NCI-H2029 (cell line): ENCODE results near the gene STIM2.

Experiments used
- DNase-seq: peaks from one replicate; lab custom pipeline; 2025; lab: John Stamatoyannopoulos, UW

The STIM2 gene

DNA sequence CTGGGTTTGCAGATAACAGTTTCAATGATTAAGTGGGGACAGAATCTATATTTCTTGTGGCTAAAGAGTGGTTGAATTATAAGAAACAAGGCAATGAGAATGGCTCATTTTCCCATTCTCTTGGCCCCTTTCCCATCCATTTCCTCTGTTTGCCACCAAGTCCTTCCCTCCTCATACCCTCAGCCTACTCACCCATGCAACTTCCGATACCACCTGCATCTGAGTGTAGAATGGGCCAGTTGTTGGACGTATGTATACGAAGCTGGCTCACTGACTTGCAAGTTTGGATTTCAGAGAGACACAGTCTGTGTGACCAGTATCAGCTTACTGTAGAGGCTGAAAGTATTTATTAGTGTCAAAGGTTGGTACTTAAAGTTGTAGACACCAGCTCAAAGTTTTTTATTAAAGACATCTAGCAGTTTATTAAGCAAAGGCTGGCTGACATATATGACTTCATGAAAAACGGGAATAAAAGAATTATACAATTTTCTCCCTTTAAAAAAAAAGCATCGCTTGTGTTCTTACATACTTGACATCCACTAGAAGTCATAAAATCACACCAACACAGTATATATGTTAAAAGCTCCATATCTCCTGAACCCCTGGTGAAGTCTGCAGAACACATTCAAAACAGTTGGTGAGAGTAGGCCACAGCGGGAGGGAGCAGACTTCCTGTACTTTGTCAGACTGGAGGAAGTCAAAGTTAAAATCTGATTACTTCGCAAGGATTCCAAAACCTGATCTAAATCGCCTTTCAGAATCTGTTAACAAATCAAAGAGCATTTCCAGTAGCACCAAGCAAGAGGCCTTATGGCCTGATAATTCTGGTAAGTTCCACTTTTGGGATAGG lies 22.4 kb upstream of the STIM2 start:
- no peak for DNase-seq

DNA sequence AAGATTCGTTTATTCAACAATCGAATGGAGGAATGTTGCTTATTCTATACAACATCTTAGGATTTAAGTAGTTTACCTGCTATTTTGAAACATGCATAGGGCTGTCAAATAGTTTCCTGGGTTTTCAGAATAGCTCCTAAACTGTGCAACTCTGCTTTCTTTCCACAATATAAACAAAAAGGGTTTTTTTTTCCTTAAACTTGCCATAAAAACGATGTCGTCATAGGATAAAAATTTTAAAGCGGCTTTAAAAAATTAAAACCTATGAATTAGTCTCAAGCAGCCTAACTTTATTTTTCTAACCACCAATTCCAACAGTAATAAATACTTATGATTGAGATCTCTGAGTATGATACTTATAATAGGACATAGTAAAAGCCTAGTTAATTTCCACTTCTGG lies 21.6 kb upstream of the STIM2 start:
- DNase-seq: no peak

DNA sequence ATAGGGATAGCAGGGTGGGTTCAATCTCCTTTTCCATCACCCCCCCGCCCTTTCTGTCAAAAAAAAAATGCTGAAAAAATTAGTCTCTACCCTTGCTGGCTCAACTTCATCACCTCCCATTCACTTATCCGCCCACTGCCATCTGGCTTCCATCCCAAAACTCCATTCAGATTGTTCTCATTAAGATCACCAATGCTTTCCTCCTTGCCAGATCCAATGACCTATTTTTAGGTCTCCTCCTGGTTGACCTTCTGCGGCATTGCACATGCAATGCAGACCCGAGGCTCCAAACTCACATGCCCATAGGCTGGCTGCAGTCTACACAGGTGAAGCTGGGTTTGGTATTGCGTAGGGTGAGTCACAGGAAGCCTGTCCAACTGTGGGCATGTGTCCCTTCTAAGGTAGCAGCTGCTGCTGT lies 21.1 kb upstream of the STIM2 start:
- no peak for DNase-seq

DNA sequence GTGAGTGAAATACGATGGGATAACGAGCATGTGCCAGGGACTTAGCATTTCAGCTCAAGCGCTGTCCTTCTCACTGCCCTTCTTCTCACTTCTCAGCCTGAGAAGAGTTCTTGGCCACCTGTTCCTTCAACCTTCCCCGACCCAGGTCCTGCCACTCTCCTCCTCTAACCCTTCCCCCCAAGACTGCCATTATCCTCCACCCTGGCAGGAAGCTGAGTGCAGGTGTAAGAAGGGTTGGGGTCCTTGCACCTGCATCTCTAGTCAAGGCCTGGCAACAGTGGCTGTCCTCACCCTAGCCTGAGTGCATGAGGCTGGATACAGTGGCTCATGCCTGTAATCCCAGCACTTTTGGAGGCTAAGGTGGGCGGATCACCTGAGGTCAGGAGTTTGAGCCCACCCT lies 19.9 kb upstream of the STIM2 start:
- DNase-seq: no peak

DNA sequence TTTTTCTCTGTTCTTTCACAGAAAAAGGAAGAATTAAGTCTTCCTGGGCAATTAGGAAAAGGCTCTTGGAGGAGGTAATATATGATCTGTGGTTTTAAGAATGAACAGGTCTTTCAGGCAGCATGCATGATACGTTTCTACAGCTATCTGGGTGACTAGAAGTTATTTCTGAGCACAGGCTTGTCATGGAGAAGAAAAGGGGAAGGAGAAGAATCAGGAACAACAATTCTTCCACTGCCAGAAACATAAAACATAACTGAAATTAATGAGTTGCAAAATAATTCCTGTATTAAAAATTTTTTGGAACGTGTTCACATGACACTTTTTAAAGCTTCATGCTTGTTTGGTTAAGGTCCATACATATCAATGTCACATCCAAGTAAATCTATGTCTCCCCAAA lies 17.7 kb upstream of the STIM2 start:
- no peak for DNase-seq

DNA sequence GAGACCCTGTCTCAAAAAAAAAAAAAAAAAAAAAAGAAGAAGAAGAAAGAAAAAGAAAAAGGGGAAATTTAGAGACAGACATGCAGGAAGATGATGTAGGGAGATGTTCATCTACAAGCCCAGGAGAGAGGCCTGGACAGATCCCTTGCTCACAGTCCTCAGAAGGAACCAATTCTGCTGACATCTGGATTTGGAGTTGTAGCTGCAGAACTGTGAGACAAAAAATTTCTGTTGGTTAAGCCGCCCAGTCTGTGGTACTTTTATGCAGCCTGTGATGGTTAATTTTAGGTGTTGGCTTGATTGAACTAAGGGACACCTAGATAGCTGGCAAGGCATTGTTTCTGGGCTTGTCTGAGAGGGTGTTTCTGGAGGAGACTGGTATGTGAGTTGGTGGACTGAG lies 10.1 kb upstream of the STIM2 start:
- no peak for DNase-seq

DNA sequence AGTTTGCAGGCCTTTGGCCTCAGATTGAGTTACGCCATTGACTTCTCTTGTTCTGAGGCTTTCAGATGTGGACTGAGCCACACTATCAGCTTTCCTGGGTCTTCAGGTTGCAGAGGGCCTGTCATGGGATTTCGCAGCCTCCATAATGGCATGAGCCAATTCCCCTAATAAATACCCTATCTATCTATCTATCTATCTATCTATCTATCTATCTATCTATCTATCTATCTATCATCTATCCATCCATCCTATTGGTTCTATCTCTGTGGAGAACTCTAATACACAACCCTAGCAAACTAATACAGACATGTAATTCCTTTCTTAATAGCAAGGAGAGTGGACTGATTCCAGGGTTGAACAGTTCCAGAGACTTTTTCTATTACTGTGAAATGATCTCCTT lies 9.5 kb upstream of the STIM2 start:
- no peak for DNase-seq

DNA sequence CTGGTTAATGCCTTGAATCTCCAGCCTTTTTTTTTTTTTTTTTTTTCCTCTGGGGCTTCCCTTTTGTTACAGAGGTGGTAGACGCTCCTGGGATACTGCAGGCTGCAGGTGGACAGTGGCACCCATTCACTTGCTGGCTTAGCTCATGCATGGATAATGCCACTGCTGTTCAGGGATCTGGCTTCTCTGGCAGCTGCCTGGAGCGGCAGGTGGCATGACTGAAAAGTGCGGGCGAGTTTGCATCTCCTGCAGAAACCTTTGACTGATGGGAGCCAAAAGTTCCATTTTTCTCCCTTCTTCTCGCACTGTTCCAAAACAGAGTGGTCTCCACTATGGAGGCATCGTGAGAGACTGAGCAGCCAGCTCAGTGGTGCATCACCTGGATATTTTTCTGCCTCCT lies 5.9 kb upstream of the STIM2 start:
- no peak for DNase-seq

DNA sequence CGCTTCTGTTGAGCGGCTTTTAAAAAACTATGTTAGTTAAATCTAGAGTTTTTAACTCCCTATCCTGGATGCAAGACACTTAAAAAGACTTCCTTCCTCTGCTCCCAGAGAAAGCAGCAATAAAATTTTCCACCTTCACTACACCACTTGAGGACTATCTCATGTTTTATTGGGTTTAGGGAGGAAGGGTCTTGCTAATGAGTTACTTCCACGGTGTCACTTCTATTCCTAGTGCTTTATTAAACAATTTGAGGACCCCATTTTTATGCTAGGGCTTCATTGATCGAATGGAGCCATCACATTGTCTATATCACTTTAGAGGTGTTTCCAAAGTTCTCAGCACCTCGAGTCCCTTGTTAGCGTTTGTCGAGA lies 3.7 kb upstream of the STIM2 start:
- DNase-seq: no peak

DNA sequence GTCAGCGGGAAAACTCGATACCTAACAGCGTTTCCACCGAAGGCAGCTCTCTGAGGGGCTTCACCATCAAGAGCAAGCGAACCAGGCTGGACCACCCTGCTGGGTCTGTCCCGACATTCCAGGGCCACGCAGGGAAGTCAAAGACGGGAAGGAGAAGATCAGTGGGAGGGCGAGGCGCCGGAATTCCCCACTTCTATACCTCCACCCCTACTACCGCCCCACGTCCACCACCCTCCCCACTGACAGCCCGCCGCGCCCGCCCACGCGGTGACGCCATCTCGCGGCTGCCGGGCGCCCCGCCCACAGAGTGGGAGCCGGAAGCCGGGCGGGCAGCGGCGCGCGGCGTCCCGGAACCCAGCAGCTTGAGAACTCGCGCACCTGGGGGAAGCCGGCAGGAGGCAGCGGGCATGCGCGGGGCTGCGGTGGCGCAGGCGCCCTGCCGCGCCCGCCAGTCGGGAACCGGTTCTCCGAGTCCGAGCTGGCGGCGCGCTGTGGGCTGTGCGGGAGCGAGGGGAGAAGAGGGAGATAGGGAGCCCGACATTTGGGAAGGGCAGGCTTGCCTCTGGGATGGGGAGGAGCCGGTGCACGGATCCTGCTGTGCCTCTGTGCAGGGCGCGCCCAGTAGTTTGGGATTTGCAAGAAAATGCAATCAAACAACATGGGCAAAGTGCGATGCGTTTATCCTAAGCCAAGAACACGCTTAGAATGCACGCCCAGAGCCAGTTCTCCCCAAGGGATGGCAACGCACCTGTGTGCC lies 3.2 kb upstream of the STIM2 start:
- DNase-seq: peak; percentile 77

DNA sequence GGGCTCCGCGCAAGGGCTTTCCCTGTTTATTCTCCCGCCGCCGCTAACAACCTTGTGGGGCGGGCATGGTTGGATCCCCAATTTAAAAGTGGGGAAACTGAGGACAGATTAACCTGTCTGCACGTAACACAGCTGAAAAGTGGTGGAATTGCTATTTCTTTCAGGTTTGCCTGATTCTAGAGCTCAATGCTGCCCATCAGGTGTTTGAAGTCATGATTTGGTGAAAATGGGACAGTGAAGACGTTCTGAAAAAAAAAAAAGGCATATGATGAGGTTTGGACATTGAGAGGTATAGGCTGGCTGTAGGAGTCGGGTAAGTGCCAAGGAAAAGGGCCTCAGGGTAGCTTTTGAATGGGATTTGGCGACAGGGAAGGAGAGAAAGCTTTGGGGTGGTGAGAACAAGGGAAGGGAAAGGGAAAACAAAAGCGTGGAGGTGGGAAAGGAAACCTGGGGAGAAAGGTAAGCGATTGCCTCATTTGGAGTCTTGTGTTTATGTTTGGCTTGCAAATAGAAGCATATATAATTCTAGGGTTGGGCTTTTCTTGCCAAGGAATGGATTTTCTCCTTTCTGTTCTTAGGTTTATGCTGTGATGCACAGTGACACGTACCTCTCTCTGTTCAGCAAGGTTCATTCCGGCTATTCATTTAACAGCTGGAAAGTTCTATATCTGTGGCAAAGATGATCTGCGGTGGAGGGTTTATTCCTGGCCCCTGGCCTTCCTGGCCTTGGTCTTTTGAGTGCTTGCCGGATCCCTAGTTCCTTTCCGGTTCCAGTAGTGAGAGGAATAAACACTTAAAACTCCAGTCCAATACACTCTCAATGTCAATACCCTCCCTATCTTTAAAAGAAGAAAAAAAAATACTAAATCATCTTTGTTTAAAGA lies 2.4 kb upstream of the STIM2 start:
- peak; percentile 40 for DNase-seq

DNA sequence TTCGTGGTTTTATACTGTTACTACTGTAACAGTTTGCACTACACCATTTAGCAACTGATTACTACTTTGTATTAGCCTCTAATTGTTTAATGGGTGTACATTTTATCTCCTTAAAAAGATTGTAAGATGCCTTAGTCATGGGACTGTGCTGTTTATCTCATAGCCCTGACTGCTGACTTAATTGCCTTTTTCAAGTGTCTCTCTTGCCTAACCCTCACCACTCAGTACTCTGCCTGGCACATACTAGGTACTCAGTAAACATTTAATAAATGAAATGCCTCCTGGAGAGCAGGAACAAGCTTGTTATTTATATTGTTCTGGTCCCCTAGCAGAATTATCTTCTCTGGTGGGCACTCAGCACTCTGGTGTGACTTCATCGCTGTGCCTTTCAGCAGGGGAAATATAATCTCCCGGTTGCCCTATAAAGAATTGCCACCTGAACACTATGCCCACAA lies 1.7 kb upstream of the STIM2 start:
- peak; percentile 79 for DNase-seq

DNA sequence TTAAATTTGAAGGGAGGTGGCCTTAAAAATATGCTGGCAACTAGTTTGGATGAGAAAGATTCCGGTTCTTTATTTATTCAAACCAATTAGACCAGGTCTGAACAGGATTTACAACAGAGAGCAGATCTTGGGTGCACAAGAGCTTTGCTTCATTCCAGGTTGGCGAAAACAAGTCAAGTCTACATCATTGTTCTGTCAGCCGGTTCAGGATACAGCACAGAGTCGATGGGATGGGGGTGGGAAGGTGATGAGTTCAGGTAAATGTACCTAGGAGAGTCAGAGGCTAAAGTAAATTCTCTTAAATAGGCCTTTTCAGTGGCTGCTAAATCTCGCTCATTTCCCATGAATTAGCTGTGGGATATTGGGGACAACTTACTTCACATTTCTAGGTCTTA lies 882 bp upstream of the STIM2 start:
- DNase-seq: peak; percentile 42

DNA sequence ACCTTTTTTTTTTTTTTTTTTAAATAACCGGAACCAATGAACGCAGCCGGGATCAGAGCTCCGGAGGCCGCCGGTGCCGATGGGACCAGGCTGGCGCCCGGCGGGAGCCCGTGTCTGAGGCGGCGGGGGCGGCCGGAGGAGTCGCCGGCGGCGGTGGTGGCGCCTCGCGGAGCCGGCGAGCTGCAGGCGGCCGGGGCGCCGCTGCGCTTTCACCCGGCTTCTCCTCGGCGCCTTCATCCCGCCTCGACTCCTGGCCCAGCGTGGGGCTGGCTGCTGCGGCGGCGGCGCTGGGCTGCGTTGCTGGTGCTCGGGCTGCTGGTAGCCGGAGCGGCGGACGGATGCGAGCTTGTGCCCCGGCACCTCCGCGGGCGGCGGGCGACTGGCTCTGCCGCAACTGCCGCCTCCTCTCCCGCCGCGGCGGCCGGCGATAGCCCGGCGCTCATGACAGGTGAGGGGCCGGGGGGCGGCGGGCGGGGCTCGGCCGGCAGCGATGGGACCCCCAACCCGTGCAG lies 337 bp downstream of the STIM2 start:
- DNase-seq: peak; percentile 47

DNA sequence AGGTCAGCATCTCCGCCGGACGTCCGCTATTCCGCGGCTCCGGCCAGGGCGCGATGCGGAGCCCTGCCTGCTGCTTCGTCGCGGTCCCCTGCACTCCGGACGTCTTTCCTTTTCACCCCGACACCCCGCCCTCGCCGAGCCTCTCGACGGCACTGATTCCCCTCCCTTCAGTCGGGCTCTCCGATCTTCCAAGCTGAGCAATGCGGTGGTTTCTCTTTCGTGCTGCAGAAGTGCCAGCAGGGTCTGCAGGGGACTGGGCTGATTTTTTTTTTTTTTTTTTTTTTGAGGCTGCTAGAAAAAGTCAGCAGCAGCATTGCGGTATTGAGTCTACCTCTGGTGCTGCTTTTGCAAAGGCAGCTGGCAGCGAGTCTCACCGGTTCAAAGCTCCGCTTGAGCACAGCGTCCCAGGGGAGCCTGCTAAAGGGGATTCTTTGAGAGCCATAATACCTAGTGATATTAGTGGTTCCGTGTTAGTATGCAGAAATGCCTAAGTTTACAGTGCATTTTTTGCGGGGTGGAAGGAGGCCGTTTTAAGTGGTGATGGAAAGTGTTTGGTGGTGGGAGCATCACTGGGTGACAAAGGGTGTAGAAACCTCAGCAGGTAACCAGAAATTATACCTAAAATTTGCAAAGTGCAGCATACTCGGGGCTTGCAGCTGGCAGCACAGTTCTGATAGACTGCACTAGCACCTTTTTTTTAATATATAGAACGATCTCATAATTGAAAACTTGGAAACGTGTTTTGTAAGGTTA lies 969 bp downstream of the STIM2 start:
- peak; percentile 48 for DNase-seq

DNA sequence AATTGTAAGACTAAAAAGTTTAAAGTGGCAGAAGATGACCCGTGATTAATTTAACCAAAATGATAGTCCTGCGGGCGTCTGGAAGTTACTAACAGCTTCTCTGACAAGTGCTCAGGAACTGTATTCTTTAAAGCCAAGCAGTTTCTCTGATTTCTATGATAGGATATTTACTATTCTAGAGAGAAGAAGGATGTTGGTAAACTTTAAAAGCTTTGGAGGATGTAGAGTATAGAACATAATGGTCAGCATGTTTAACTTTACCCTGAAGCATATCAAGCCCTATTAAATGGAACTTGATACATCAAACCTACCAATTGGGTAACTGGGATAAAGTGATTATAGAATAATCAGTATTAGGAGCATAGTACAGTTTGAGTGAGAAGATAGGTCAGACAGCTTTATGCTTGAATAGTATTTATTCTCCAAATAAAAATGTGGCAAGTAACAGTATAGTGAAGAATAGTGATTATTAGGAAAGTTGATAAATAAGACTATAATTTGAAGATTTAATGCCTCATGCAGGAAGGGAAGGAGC lies 1.8 kb downstream of the STIM2 start:
- DNase-seq: no peak

DNA sequence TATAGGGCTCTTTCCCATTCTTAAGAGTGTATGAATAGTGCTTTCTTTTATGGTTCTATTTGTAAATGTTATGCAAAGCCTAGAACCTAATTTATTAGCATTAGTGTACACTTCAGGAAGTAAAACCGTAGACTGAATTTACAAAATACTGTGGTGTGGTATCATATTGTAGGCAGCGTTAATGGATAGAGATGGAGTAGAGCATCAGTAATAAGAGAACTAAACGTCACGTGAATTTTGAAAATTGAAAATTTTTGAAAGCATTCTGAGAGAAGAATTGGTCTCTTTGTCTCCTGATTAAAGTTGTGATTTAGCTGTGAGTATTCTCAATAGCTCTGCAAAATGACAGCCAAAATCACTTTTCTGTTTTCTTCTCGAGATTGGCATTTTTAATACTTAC lies 2.9 kb downstream of the STIM2 start:
- DNase-seq: no peak

DNA sequence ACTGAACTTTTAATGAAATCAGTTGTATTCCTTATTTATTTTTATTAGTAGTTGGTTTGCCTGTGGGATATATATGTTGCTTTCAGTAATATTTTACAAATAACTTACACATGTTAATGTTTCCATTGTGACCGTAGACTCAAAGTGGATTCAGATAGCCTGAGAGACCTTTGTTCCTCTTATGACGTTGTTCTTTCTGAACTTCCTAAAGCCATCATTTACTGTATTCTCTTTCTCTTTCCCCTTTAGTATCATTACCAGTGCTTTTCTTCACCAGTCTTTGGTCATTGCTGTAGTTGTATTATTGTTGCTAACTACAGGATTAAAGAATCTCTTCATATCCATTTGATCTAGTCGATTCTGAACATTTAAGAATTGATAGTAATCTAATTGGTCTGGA lies 4.3 kb downstream of the STIM2 start:
- no peak for DNase-seq

DNA sequence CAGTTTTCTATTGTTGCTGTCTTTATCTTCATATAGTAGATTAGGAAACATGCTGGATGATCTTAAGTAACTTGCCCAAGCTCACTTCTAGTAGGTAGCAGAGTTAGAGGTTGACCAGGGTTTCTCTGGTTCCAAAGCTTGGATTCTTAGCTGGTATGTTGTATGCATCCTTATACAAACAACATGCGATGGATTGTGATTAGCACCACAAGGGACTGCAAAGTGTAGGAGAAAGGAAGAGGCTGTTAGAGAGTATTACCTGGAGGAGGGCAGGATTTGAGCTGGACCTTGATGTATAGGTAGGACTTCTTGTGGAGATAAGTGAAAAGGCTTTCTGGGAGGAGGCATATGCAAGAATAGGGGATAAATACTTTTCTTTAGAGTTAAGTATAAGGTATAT lies 5.6 kb downstream of the STIM2 start:
- DNase-seq: no peak

DNA sequence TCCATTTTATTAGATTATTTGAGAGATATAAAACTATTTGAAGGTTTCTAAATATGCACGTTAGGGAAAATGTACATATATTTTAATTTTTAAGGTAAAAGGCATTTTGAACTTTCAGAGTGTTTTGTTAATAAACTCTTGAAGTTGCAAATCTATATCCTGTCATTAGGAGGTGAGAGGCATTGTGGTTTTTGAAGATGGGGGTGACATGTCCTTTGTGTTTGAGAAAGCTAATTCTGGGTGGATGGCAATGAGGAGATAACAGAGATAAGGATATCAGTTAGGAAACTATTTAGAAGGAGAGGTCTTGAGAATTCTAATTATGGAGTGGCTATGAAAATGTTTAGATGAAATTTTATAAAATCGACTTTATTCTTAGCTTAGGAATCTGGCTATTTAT lies 6.1 kb downstream of the STIM2 start:
- no peak for DNase-seq
